SHP77 treated with DMSO at 0.1 percent for 48 hours (cell line): Measurements from ENCODE around the gene RAB5B.
"Not testable (repeated sequence)": the region's sequence is repeated elsewhere in the genome, so short reads cannot be mapped to it uniquely, and the experiment has no call there.

Source experiments
- DNase-seq: peaks from one replicate; lab custom pipeline; 2025; lab: John Stamatoyannopoulos, UW

Gene RAB5B

DNA sequence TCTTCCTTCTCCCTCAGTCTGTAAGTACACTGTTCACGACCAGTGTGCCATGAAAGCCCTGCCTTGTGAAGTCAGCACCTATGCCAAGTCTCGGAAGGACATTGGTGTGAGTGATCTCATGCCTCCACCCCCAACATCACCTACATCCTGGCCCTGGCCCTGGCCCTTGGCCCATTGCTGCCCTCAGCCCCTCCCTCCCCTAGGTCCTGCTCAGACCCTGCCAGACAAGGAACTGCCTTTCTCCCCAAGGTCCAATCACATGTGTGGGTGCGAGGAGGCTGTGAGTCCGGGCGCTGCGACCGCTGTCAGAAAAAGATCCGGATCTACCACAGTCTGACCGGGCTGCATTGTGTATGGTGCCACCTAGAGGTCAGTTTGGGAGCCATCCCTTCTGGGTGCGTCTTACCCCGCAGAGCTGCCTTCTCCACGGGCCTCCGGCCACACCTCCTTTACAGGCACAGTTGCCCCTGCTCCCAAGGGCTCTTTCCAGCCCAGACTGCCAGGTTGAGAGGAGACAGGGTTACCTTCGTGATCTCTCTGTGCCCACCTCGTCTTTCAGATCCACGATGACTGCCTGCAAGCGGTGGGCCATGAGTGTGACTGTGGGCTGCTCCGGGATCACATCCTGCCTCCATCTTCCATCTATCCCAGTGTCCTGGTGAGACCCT lies 33.7 kb upstream of the RAB5B start:
- peak; percentile 55 for DNase-seq

DNA sequence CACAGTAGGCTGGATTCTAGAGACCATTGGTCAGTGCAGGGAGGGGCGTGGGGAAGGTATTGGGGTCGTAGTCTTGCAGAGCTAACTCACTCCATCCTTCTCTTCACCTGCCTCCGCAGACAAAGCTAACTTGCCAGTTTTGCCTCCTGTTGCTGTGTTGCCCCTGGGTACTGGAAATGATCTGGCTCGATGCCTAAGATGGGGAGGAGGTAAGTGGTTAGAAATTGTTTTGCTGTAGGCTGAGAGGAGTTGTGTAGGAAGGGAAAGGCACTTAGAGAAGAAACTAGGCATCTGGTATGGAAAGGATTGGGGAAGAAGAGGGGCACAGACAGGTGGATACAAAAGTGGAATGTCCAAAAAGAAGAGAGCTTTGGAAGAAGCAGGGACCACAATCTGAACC lies 31.8 kb upstream of the RAB5B start:
- DNase-seq, result no peak

DNA sequence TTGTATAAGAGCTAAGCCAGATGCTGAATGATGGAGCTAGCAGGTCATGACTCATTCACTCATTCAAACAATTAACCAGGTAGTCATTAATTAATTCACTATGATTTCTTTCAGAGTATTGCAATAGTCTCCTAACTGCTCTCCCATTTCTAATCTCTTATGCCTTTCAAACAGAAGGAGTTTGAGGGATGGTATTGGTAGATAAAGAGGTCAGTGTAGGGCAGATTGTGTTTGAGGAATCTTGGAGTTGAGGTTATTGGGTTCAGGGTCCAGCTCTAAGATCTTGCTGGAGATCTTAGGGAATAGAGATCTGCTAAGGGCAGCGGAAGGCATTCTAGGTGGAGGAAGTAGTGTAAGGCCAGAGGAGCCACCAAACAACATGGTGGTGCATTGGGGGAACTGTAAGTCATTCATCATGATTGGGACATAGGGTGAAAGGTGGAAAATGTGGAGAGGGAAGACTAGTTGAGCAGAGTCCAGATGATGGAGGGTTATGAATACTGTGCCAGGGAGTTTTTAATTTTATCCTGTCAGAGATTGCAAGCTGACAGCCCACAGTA lies 31.2 kb upstream of the RAB5B start:
- DNase-seq, result no peak

DNA sequence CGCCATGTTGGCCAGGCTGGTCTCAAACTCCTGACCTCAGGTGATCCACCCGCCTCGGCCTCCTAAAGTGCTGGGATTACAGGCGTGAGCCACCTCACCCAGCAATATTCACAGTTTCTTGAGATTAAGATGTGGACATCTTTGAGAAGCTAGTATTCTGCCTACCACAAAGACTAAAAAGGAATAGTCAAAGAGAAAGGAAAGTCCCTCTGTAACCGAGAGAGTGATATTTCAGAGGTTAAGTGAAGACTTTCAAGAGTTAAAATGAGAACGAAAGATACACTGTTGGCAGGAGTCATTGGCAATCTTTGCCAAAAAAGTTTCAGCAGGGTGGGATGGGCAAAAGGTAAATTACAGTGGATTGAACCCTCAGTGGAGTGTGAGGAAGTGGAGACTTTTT lies 27.3 kb upstream of the RAB5B start:
- DNase-seq, result no peak

DNA sequence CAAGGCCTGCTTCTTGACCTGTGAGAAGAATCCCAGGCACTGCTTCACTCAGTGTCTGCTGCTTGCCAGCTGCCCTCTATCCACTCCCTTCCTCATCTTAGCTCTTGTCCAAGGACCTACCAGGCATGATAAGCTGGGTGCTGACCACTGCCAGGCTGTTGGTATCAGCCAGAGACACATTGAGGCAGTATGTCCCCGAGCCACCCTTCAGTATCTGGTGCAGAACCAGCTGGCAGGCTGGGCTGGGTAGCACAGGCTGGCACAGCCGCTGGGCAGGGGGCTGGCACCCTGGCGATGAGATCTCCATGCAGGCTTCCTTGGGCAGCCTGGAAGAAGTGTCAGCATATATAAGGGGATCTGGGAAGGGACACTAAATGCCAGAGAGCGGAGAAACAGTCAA lies 18.5 kb upstream of the RAB5B start:
- no peak for DNase-seq

DNA sequence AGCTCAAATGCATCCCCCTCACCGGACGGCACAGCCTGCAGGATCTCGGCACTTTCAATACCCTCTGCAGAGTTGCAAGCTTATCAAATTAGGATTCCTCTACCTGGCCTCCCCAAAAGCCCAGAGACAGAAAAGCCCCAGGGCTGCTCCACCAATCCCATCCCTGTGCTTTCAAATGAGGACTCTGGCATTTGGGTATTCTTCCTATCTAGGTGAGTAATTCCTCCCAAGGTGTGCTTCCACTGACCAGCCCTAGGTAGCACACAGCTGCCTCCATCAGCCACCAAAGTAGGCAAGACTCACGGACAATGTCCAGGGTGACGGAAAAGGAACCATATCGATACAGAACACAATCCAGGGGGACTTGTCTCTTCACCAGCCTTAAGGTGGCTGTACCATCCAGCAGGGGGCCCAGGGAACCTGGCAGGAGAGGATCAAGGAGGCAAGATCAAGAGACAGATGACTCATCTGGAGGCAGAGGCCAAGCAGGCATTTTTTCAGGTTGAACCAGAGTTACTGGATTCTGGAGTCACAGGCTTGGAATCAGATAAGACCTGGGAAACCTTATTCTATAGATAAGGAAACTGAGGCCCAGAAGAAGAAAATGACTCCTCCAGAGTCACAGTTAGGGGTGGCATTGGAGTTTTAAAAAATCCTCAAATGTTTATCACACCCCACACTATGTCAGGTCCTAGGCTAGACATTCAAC lies 17.9 kb upstream of the RAB5B start:
- DNase-seq, result no peak

DNA sequence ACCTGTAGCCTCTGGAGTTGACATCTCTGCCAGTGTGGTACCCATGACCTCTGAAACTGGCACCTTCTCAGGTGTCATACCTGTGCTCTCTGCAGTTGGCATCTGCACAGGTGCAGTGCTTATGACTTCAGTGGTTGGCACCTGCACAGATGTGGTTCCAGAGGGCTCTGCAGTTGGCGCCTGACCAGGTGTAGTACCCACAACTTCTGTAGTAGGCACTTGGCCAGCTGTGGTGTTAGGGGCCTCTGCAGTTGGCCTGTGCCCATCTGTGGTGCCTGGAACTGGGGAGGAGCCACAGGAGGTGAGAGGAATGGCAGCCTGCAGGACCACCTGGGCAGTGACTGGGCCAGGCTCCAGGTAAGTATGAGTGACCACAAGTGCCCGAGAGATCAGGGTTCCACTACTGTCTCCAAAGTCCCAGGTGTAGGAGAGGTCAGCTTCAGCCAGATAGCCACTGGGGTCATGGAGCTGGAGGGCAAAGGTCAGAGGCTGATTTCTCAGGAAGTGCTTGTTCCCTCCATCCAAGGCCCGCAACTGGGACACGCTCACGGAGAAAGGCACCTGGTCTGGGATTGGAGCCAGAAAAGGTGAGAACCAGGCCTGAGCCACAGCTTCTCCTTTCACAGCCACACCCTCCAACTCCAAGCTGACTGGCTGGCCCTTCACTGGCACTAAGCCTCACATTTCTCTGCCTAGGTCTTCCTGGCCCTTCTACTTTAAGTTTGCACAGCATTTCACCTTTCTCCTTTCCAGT lies 16.6 kb upstream of the RAB5B start:
- no peak for DNase-seq

DNA sequence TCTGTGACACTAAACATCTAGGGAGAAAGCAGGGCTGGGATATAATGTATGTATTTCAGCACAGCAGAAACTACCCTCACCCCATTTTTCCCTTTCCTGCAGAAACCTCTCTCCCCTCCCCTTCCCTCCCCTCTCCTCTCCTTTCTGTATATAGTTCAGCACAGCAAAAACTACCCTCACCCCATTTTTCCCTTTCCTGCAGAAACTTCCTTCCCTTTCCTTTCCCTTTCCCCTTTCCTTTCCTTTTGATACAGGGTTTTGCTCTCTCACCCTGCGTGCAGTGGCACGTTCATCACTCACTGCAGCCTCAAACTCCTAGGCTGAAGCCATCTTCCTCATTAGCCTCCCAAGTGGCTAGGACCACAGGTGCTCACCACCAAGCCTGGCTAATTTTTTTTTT lies 10.1 kb upstream of the RAB5B start:
- DNase-seq, result no peak

DNA sequence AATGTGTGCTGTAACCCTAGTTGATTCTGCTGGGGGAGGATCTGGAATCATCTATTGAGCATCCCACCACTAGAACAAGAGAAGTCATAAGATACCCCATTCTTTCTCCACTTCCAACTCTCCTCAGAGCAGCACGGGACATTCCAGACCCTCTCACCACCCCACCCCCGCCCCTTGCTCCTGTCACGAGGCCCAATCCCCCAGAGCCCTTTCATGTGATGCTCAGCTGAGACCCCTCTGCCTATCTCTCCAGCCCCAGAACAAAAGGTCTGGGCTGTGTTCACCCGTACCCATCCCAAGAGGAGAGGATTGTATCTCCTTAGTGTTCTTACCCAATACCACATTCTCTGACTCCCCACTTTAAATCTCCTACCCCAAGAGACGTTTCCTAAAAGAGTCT lies 8.6 kb upstream of the RAB5B start:
- no peak for DNase-seq

DNA sequence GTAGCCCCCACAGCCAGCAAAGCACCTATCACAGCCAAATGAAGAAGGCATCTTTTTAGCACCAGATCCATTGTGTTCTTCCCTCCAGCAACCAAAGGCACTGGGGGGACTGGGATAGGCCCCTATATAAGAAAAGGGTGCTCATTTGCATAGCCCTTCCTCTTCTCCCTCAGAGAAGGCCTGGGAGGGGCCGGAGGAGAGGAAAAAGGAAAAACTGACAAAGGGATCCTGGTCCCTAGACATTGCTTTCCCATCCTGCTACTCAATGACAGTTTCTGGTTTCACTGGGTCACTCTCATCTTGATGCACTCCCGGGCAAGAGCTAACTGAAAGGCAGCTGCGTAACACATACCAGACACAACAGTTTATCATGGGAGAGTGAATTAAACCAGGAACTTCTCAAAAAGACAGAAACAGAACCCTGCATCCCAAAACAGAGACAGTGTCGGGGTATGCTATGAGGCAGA lies 7.9 kb upstream of the RAB5B start, which contains the start of gene PMEL:
Gene PMEL (minus strand): TSS at position 102 of the 467 bp plus-strand sequence. CDS start 31 bp downstream, at position 71.
- no peak for DNase-seq

DNA sequence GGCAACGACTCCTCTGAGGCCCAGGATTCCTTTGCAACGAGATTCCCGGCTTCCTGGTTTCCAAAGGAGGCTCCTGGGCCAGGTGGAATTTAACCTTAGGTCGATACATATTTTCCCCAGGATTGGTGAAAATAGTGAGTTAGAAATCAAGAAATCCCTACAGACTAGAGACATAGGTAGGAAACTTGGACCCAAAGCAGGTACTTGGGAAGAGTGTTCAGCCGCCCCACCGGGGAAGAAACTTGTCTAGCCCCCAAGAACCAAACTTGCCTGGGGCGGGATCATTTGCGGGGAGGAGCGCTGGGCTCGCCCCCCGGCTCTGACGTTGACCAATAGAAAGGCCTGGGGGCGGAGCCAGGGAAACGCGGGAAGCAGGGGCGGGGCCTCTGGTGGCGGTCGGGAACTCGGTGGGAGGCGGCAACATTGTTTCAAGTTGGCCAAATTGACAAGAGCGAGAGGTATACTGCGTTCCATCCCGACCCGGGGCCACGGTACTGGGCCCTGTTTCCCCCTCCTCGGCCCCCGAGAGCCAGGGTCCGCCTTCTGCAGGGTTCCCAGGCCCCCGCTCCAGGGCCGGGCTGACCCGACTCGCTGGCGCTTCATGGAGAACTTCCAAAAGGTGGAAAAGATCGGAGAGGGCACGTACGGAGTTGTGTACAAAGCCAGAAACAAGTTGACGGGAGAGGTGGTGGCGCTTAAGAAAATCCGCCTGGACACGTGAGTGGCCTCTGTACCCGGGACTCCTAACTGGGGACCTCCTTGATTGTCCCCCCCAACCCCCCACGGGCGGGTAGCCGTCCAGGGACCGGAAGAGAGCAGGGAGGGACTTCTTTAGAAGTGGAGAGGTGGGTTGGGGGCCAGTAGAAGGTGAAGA lies 7.2 kb upstream of the RAB5B start, which contains the start of gene CDK2:
Gene CDK2 (plus strand): TSS at position 423 of the 874 bp plus-strand sequence. CDS start 179 bp downstream, at position 602.
- peak; percentile 68 for DNase-seq

DNA sequence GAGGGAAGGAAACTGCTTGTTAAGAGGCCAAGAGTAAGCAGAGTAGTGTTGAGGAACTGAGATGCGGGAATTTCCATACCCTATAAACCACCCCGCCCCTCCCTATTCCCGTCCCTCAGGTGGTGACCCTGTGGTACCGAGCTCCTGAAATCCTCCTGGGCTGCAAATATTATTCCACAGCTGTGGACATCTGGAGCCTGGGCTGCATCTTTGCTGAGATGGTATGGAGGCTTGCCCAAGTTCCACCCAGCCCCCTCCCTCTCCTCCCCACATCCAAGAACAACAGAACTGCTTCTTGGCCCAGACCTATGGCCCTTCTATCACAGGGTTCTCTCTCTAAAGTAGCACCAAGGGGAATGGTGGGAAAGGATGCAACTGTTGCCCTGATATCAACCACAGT lies 4.5 kb upstream of the RAB5B start:
- DNase-seq, result no peak

DNA sequence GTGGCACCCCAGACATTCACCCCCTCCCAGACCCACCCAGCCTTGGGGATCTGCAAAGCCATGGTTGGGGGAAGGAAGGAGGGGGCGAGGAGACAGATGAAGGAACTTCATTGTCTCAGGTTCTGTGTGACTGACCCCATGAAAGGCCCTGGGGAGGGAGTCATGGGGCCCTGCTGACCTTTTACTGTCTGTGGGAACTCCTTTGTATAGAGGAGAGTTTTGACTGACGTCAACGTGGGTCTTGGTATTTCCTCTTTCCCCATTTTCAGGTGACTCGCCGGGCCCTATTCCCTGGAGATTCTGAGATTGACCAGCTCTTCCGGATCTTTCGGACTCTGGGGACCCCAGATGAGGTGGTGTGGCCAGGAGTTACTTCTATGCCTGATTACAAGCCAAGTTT lies 3.1 kb upstream of the RAB5B start:
- DNase-seq, result no peak

DNA sequence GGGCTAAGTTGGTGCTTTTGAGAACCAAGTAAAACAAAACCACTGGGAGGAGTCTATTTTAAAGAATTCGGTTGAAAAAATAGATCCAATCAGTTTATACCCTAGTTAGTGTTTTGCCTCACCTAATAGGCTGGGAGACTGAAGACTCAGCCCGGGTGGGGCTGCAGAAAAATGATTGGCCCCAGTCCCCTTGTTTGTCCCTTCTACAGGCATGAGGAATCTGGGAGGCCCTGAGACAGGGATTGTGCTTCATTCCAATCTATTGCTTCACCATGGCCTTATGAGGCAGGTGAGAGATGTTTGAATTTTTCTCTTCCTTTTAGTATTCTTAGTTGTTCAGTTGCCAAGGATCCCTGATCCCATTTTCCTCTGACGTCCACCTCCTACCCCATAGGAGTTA lies 1.8 kb upstream of the RAB5B start:
- no peak for DNase-seq

DNA sequence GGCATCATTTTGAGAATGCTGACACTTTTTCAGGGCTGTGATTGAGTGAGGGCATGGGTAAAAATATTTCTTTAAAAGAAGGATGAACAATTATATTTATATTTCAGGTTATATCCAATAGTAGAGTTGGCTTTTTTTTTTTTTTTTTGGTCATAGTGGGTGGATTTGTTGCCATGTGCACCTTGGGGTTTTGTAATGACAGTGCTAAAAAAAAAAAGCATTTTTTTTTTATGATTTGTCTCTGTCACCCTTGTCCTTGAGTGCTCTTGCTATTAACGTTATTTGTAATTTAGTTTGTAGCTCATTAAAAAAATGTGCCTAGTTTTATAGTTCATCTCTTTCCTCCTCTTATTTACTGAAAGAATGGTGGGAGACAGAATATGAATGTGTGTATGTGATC lies 1.4 kb upstream of the RAB5B start:
- DNase-seq, result no peak

DNA sequence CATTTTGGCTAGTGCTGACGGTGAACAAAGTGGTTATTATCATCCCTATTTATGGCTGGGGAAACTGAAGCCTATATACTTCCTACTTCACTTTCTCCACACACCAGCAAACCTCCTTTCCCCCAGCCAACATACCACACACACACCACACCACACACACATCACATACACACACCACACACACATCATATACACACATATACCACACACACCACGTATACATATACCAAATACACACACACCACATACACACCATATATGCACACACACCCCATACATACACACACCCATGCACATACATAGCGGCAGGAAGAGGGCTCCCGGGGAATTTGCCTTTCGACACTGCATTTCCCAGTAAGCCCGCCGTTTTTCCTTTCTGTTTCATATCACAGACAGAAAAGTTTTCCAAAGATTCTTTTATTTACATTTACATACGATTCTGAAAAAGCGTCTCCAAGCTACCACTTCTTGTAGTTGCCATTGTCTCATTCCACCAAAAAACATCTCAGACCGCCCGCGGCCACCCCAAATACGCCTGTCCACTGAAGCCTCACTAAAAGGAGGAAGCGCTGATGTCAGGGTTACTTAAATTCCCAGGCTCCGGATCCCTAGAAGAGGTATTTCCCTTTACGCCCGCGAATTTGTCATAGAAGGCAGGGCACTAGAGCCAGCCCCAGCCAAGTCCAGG lies 823 bp upstream of the RAB5B start:
- no peak for DNase-seq

DNA sequence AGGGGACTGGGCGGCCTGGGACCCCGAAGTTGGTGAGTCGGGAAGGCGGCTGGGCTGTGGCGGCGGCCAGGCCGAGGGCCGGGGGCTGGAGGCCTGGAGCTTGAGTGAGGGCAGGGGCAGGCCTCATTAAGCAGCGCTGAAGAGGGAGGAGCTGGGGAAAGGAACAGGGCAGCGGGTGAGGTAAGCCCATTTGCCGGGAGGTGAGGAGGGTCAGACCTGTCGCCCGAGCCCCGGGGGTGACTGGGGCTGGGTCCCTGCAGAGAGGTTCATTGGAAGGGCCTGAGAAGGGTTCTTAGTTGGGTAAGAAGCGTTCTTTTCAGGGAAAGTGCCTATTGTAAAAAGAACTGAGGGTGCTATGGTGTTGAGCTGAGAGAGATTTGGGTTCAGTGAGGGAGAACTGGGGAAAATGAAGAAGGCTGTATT lies 441 bp downstream of the RAB5B start:
- no peak for DNase-seq

DNA sequence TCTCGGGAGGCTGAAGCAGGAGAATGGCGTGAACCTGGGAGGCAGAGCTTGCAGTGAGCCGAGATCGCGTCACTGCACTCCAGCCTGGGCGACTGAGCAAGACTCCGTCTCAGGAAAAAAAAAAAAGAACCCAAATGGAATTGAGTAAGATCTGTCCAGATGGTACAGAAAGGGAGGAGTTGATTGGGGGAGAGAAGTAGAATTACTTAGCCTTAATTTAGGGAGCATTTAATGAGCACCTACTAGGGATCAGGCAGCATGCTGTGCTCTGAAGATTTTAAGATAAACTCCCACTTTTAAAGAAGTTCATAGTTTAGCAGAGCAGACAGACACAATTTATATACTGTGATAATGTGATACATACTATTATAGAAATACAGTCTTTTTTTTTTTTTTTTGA lies 4.5 kb downstream of the RAB5B start:
- DNase-seq, result no peak

DNA sequence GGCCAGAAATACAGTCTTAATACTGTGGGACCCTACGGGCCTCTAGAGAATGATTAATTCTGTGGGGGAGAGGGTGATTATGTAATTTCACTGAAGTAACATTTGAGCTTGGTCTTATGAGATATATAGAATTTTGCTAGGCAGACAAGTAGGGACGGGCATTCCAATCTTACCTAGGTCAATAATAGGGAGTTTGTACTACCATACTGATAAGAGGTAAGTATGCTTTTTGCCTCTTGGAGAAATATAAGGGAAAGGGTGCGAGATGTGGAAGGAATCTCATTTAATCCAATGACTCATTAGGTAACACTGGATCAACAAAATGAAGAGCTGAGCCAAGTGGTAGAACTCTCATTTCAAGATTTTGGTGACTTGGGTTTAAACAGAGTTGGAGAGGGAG lies 5.2 kb downstream of the RAB5B start:
- no peak for DNase-seq

DNA sequence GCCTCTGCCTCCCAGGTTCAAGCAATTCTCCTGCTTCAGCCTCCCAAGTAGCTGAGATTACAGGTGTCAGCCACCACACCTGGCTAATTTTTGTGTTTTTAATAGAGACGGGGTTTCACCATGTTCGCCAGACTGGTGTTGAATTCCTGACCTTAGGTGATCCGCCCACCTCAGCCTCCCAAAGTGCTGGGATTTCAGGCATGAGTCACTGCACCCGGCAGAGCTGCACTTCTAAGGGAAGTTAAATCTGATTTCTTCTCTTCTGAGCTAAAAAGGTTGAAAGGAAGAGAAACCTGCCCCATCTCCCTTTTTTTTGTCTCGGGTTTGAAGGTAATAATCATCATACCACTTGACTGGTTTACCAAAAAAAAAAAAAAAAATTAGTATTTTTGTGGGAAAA lies 8.0 kb downstream of the RAB5B start:
- not testable (repeated sequence) for DNase-seq
